GM19324 (cell line): Measurements from ENCODE around the gene ZNF610.

ENCODE experiments used
- ATAC-seq: cut with Tn5 transposase; IDR thresholded peaks from one replicate; pipeline ENCODE4 v1.9.1; 2021; ENCODE audit warnings: mild to moderate bottlenecking, moderate library complexity; ENCODE audit not compliant: unreplicated experiment, low FRiP score

The ZNF610 gene

GRCh38 chr19:52397310-52398080 lies 61.5 kb downstream of the ZNF610 start, which contains the start of gene ZNF528:
TSS of gene ZNF528 (plus strand) at chr19:52397849. CDS start at chr19:52402014, 4,165 bp downstream.
- ATAC-seq, result no peak

- no peak for ATAC-seq
Observed at GRCh38 chr19:52398081-52398441, 62.0 kb downstream of the ZNF610 start.

GRCh38 chr19:52410276-52410675 lies 74.2 kb downstream of the ZNF610 start:
- ATAC-seq, result no peak

- no peak for ATAC-seq
Observed at GRCh38 chr19:52415711-52416110, 79.7 kb downstream of the ZNF610 start.
